Medulla oblongata (tissue), 1 donor: Measurements from ENCODE around the gene RAD51B.

Experiments used
- DNase-seq: peaks from one replicate; pipeline ENCODE4 v3.0.0-alpha.2; 2015; ENCODE audit errors: extremely low spot score

RAD51B gene

GRCh38 chr14:68607867-68608573 lies 788.4 kb downstream of the RAD51B start:
- DNase-seq: peak; percentile 77

GRCh38 chr14:68608574-68608962 lies 789.0 kb downstream of the RAD51B start:
- DNase-seq: no peak

GRCh38 chr14:68609012-68609411 lies 789.4 kb downstream of the RAD51B start:
- no peak for DNase-seq

DNA sequence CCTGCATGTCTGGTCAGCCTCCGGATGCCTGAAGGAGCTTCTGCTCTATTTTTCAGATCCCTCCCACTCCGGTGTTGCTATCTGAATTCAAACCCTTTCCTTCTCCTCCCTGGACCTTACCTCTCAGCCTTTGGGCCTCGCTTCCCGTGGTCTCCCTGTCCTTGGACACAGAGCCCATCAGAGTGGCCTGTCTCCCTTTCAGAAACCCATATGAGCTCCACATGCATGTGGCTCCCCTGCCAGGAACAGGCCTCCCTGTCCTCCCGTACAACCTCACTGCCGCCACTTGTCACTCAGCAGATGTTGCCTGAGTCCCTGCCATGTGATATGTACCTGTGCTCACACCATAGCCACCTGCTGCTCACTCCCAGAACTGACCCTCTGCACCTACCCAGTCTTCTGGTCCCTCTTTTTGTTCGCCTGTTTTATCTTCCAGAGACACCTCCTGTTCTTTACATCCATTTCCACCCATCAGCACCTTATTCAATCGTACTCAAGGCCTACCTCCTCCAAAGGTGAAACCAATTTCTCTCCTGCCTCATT lies 790.7 kb downstream of the RAD51B start:
- DNase-seq: no peak

- no peak for DNase-seq
These were observed 792.0 kb downstream of the RAD51B start for GRCh38 chr14:68611599-68611998.

DNA sequence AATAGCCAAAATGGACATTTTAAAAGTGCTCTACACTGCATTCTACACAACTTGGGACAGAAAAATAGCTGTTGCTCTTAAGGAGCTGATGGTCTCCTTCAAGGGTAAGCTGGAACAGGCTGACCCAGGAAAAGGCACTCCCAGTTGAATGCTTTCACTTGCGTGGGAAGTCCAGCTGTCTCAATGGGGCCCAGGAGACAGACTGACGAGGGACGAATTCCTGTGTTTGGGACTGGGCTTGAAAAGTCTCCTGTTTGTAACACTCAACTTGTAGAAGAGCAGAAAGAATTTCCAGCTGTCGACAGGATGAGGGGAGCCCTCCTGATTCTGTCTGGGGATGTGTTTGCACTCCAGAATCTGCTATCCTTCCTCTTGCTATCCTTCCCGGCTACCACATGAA lies 792.5 kb downstream of the RAD51B start:
- DNase-seq: no peak

- DNase-seq: no peak
These were observed 796.8 kb downstream of the RAD51B start for GRCh38 chr14:68616221-68616902.

DNA sequence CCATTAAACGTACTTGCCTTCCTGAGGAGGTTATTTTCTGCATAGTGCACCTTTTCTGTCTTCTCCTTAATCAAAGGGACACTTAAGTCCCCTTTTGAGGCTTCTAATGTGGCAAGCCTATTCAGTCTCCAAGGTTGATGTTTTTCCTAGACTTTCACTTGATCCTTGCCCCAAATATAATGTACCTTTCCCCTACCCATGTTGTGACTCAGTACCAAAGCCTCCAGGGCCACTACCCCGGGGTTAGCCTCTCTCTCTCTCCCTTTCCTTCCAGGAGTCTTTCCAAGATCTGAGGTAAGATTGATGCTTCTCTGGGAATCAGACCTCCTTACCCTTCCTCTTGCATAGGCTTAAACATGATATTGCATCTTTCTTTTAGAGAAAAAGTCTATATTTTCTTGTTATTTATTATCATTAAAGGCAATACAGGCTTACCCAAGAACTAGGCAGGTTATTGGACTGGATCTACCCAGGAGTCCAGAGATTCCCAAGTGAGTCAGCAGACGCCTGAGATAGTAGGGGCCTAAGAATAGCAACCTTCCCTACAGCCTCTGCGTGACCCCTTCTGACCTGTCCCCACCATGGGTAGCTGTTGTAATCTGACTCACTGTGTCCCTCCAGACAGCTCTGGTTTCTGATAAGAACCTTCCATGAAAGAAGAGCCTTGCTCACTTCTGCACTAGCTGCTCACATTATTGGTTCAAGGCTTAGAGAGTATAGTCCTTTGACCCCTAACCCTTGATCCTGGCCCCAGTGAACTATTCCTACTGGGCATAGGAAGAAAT lies 800.4 kb downstream of the RAD51B start:
- no peak for DNase-seq

DNA sequence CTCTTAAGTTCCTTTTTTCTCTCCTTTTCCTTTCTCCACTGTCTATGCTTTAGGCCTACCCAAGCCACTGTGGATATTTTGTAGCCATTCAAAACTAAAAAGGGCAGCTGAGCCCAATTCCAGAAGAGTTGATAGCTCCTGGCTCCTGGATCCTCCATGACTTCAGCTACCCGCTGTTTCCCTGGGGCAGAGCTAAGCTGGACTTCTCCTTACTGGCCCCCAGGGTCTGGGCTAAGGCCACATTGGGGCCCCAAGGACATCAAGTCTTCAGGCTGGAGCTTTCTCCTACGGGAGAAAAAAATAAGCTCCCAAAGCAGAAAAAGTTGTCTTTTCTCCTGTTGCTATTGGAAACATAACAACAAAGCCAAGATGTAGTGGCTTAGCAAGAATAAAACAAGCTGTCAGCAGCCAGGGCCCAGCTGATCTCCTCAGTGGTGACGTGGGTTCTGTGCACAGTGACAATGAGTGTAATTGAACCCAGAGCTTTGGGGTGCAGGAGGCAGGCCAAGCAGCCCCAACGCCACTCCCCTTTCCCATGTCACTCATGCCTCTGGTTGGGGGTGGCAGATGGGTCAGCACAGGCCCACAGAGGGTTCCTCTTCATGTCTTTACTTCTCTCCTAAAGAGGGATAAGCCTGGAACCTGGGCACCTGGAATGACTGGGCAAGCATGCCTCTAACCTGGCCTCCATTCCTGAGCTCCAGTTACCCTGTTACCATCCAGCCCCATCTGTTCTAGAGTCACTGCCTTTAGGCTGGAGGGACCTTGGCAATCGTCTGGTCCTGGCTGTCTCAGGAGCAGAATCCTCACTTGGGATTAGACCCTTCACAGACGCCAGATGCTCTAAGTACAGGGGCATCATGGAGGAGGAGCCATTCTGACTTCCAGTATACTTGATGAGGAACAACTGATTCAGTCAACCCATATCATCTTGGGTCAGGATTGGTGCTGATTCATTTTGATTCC lies 802.1 kb downstream of the RAD51B start:
- peak; percentile 63 for DNase-seq

- DNase-seq: no peak
These were observed 803.3 kb downstream of the RAD51B start for GRCh38 chr14:68622856-68623255.

DNA sequence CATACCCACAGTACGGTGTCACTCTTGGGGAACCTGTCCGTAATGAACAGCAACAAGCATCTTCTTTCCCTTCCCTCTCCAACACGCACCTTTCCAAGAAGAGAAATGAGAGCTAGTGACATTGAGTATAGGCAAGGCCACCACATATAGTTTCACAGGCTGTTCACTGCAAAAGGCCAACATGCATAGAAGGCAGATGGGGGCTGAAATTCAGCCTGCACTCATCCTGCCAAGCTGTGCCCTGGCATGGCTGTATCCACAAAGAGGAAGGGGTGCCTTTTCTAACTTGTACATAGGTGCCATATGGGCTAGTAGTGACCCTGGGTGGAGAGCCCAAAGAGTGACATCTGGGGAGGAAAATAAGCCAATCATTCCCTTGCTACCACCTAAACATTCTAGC lies 803.7 kb downstream of the RAD51B start:
- no peak for DNase-seq

- no peak for DNase-seq
These were observed 804.2 kb downstream of the RAD51B start for GRCh38 chr14:68623826-68624225.

DNA sequence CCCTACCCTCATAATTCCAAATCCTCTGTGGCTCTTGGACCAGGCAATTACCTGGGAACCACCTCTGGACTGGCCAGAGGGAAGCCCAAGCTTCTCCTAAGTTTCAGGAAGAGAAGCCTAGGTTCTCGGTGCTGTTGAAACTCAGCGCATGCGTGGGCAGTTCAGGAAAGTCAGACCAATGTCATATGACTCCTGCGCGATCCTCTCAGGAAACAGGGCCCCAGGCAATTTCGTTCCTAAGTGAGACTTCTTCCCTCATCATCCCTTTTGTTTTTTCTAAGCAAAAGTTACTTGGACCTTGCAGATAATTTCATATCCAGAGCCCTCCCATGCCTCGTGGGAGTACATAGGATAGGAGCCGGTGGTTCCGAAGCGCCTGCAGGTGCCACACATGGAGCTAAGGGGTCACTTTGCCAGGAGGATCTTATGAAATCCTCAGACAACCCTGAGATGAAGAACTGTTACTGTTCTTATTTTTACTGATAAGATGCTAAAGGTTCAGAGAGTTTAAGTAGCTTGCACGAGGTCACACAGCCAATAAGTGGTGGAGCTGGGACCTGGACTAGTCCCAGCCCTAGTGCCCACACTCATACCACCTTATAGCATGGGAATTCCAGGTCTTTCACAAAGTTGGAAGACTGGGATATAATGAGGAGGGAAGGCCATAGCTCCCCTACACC lies 805.1 kb downstream of the RAD51B start:
- peak; percentile 49 for DNase-seq

DNA sequence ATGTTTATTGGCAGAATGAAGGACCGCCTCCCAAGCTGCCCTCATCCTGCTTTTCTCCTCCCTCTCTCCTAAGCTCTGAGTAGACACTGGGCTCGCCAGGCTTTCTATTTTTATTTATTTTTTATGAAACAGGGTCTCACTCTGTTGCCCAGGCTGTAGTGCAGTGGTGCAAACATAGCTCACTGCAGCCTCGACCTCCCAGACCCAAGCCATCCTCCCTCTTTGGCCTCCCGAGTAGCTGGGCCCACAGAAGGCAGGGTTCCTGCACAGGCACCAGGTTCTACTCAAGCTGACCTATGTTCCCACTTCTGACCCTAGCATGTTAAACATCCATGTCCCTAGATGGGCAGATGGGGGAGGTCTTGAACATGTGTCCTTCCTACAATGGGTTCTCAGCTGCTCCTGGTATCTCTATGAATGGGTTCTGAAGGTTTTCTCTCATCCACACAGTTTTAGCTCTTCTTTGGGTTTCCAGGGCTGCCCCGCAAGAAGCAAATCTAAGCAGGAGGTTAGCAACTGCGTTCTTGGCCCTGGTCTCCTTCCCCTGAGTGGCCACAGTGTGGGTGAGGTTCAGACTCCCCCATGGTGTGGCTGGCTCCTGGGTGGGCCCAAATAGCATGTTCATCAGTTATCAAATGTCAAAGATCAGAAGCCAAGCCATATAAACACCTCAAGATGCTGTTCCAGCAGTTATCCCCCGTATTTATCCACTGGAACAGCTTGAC lies 805.9 kb downstream of the RAD51B start:
- no peak for DNase-seq

GRCh38 chr14:68626386-68626785 lies 806.8 kb downstream of the RAD51B start:
- peak; percentile 38 for DNase-seq

DNA sequence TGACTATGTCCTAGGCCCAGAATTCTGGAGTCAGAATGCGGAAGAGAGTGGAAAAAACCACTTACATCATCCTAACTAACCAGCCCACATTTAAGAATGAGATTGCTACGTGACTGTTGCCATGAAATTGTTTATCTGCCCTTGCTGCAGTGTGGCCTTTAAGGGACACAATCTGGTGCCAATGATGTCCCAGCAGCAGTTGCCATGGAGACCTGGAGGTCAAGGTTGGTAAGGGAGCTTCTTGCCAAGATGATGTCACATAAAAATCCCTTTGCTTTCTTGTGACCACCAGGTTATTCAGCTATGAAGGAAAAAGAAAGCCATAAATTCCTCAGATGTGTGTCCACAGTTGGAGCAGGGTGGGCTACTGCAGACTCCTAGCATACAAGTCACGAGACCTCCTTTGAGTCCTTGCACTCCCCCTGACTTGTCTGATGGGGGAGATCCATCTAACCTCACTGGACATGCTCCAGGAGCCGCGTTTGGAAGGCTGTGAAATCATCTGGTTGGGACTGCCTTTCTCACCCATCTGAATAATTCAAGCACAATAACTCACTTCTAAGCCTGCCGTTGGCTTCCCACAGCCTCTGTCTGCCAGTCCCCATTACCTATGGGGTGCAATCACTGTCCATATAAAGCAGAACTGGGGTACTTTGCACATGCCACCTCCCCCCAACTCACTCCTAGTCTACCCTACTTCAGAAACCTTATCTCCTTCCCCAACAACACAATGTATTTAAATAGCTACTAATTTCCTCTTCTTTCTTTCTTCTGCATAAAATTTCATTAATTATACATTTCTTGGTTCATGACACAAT lies 807.7 kb downstream of the RAD51B start:
- peak; percentile 28 for DNase-seq

GRCh38 chr14:68627868-68628604 lies 808.5 kb downstream of the RAD51B start:
- DNase-seq: peak; percentile 82

DNA sequence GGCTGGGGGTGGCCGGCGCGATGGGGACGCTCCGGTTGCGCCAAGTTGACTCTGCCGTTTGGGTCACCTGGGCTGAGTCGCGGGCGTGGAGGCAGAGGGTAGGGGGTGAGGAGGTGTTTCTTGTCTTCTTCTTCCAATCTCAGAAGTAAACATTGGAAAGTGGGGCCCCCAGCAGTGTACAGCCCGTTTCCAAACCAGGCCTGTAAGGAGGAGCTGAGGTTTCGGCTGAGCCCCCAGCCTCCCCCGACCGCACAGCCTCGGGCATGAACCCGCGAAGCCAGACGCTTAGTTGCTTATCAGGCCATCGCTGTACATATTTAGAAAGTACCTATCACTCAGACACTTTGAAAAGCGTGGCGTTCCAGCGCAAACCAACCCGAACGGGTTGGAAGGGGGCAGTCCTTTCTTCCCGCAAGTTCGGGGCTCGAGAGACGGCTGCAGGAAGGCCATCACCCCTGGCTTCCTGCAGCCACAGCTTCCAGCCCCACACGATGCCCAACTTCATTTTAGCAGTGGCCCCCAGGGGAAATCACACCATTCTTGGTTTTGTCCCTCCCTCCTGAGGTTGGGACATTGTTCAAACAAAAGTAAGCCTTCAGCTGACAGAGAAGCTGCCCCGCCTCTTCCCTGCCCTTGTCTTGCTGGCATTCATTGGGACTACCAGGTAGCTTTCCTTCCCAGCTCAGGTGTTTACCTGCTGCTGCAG lies 809.2 kb downstream of the RAD51B start:
- DNase-seq: no peak
